GM23338 (cell line): Measurements from ENCODE around the gene KCTD15. TPM values are rescaled to one million over a fixed set of nuclear protein-coding genes. Genes with fewer than 3 reads are reported as not detected.

Experiments
- ATAC-seq: fragments of 200-7000 bp; cut with Tn5 transposase; 3 replicates; pipeline ENCODE4 v1.9.1; 2020
- DNase-seq: peaks from one replicate; pipeline ENCODE4 v3.0.0-alpha.2; 2015; ENCODE audit warnings: low spot score
- H2AFZ ChIP-seq: fragments of 200-600 bp; sonication (generic); 2 replicates; pipeline ENCODE4 v1.8.0; 2016; ENCODE audit warnings: antibody characterized with exemption, mild to moderate bottlenecking, moderate library complexity
- H3F3A ChIP-seq: fragments of 200-600 bp; sonication (generic); replicated peaks from 2 replicates; pipeline ENCODE4 v1.8.0; 2017; ENCODE audit warnings: antibody characterized with exemption, mixed run types, low read depth
- H3K27ac ChIP-seq: fragments of 200-600 bp; sonication (generic); 2 replicates; pipeline ENCODE4 v1.6.1; 2016; ENCODE audit warnings: low read depth
- H3K27me3 ChIP-seq: fragments of 200-600 bp; sonication (generic); 2 replicates; pipeline ENCODE4 v1.8.0; 2016; ENCODE audit warnings: mild to moderate bottlenecking, mixed run types, moderate library complexity; ENCODE audit not compliant: insufficient read depth
- H3K36me3 ChIP-seq: fragments of 200-600 bp; sonication (generic); 2 replicates; pipeline ENCODE4 v1.8.0; 2016; ENCODE audit warnings: mild to moderate bottlenecking; ENCODE audit not compliant: insufficient read depth
- H3K4me1 ChIP-seq: fragments of 200-600 bp; sonication (generic); 2 replicates; pipeline ENCODE4 v1.8.0; 2016; ENCODE audit warnings: mild to moderate bottlenecking, moderate library complexity; ENCODE audit not compliant: insufficient read depth
- H3K4me2 ChIP-seq: fragments of 200-600 bp; sonication (generic); 2 replicates; pipeline ENCODE4 v1.7.1; 2017; ENCODE audit warnings: mixed run types
- H3K4me3 ChIP-seq: fragments of 200-600 bp; sonication (generic); 2 replicates; pipeline ENCODE4 v1.6.1; 2016; ENCODE audit warnings: mixed run types
- H3K79me2 ChIP-seq: fragments of 200-600 bp; sonication (generic); replicated peaks from 2 replicates; pipeline ENCODE4 v1.8.0; 2017; ENCODE audit warnings: mild to moderate bottlenecking; ENCODE audit not compliant: insufficient read depth
- H3K9me2 ChIP-seq: fragments of 200-600 bp; sonication (generic); 2 replicates; pipeline ENCODE4 v1.8.0; 2017; ENCODE audit not compliant: insufficient read depth
- H4K20me1 ChIP-seq: fragments of 200-600 bp; sonication (generic); replicated peaks from 2 replicates; pipeline ENCODE4 v1.8.0; 2017; ENCODE audit warnings: mild to moderate bottlenecking; ENCODE audit not compliant: insufficient read depth
- H3K27ac Mint-ChIP-seq: 2 replicates; pipeline ENCODE4 v1.8.0; 2020; ENCODE audit warnings: inconsistent platforms, mild to moderate bottlenecking, moderate library complexity, mixed read lengths
- H3K27me3 Mint-ChIP-seq: 3 replicates; pipeline ENCODE4 v1.8.0; 2022; ENCODE audit warnings: low read depth, mild to moderate bottlenecking, moderate library complexity, mixed read lengths, inconsistent platforms; ENCODE audit not compliant: insufficient read depth, poor library complexity
- H3K36me3 Mint-ChIP-seq: 3 replicates; pipeline ENCODE4 v1.8.0; 2021; ENCODE audit warnings: low read depth, mild to moderate bottlenecking, inconsistent platforms, moderate library complexity, mixed read lengths
- H3K4me1 Mint-ChIP-seq: 3 replicates; pipeline ENCODE4 v1.8.0; 2020; ENCODE audit warnings: mild to moderate bottlenecking, inconsistent platforms, mixed read lengths
- H3K4me3 Mint-ChIP-seq: 3 replicates; pipeline ENCODE4 v1.8.0; 2021; ENCODE audit warnings: moderate library complexity, mild to moderate bottlenecking, inconsistent platforms, mixed read lengths
- H3K9me3 Mint-ChIP-seq: 3 replicates; pipeline ENCODE4 v1.8.0; 2020; ENCODE audit warnings: moderate library complexity, mild to moderate bottlenecking, inconsistent platforms, mixed read lengths
- CREB1 ChIP-seq: fragments of 250-450 bp; sonication (Bioruptor Pico); IDR thresholded peaks from 2 replicates; pipeline ENCODE4 v1.5.0; 2020; ENCODE audit warnings: low read depth, mild to moderate bottlenecking, moderate library complexity
- EZH2 ChIP-seq: fragments of 200-600 bp; sonication (generic); IDR thresholded peaks from one replicate; pipeline ENCODE4 v1.8.0; 2017; ENCODE audit warnings: antibody characterized with exemption, mild to moderate bottlenecking, low read depth; ENCODE audit not compliant: unreplicated experiment
- EZH2phosphoT487 ChIP-seq: fragments of 200-600 bp; sonication (generic); IDR thresholded peaks from one replicate; pipeline ENCODE4 v1.8.1; 2018; ENCODE audit warnings: antibody characterized with exemption; ENCODE audit not compliant: unreplicated experiment
- JUNB ChIP-seq: IDR thresholded peaks from one replicate; pipeline ENCODE4 v1.6.1; 2016; ENCODE audit warnings: antibody characterized with exemption; ENCODE audit not compliant: unreplicated experiment
- NANOG ChIP-seq: IDR thresholded peaks from 2 replicates; pipeline ENCODE4 v1.6.1; 2016; ENCODE audit warnings: antibody characterized with exemption, borderline replicate concordance
- POLR2AphosphoS5 ChIP-seq: IDR thresholded peaks from 2 replicates; pipeline ENCODE4 v1.6.1; 2016; ENCODE audit warnings: antibody characterized with exemption, low read depth
- STAT1 ChIP-seq: IDR thresholded peaks from one replicate; pipeline ENCODE4 v1.6.1; 2016; ENCODE audit warnings: antibody characterized with exemption; ENCODE audit not compliant: unreplicated experiment
- ZNF114 ChIP-seq: fragments of 250-450 bp; sonication (Bioruptor Pico); IDR thresholded peaks from 2 replicates; pipeline ENCODE4 v1.5.0; 2020; ENCODE audit warnings: mild to moderate bottlenecking, moderate library complexity
- ZNF331 ChIP-seq: fragments of 250-450 bp; sonication (Bioruptor Pico); IDR thresholded peaks from 2 replicates; pipeline ENCODE4 v1.5.0; 2020; ENCODE audit warnings: low read depth, mild to moderate bottlenecking, moderate library complexity
- polyA plus RNA-seq: library from polyadenylated mRNA; unstranded; fragments of >200 nt; fragmentation: Nextera tagmentation; extraction: Ambion mirVana; gene quantifications from 2 replicates; pipeline ENCODE4 v1.2.1, GENCODE V29; 2016
- total RNA-seq: library from RNA; depleted of rRNA; stranded (reverse); fragments of >200 nt; shearing (Covaris generic); gene quantifications from 2 replicates; pipeline ENCODE4 v1.2.3, GENCODE V29; 2014
- TF ChIP-seq, protein P1 (sequence below), 2 experiments: fragments of 200-600 bp in 1 of 2; sonication (generic) in 1 of 2; conservative IDR thresholded peaks; 2 replicates each; pipeline versions ENCODE4 v1.5.1 to v1.6.1; 2016 to 2017; ENCODE audit warnings: antibody characterized with exemption in 2 of 2, low read depth in 2 of 2, mild to moderate bottlenecking in 2 of 2, moderate library complexity in 1 of 2
- TF ChIP-seq, protein P2 (sequence below): fragments of 250-450 bp; sonication (Bioruptor Pico); IDR thresholded peaks from 2 replicates; pipeline ENCODE4 v1.5.0; 2020; ENCODE audit warnings: mild to moderate bottlenecking, moderate library complexity
- TF ChIP-seq, protein P3 (sequence below): IDR thresholded peaks from one replicate; pipeline ENCODE4 v1.6.1; 2018; ENCODE audit warnings: antibody characterized with exemption; ENCODE audit not compliant: unreplicated experiment
- TF ChIP-seq, protein P4 (sequence below): IDR thresholded peaks from 2 replicates; pipeline ENCODE4 v1.6.1; 2016; ENCODE audit warnings: antibody characterized with exemption

KCTD15 gene
- total and polyA plus RNA-seq, 2 experiments from 2014 or later, result 5.1 to 60.1 TPM

DNA sequence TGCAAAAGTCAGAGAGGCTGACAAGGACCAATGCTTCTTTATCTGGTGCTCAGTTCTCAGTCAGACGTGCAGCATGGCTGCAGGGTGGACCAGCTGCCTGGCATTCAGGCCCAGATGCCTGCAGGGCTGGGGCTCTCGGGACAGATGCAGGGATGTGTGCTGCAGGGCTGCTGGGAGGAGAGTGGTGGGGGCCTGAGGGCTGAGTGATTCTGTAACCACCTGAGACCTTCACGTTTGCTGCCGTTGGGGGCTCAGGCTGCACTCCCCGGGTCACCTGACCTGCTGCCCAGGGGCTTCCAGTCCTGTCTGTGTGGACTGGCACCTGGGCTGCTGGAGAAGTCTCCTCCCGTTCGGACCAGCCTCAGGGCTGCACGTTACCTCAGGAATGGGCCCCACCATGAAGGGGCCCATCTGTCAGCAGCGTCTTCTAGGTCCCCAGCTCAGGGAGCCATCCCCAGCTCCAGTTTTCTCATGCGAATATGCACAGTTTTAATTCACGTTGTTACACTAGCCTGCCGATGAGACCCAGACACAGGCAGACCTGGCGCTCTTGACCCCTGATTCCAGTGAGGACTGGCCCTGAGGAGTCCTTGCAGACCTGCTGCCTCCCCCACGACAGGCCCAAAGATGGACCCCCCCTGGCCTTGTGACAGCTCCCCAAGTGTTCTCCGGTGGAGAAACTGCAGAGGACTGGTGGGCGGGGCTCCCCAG lies 16.9 kb downstream of the KCTD15 start:
- Mint-ChIP-seq H3K27me3 (peaks cover 4% of the 10 kb centered on the region), H3K9me3 (no peaks in the 10 kb centered on the region), H3K36me3 (peaks cover 35% of the 10 kb centered on the region; the same call in 2 of the 3 replicates), H3K4me1 (peaks cover 3% of the 10 kb centered on the region), H3K27ac (no peak overlapping the region), H3K4me3 (no peak overlapping the region)
- Histone ChIP-seq H3K27me3 (no peaks in the 10 kb centered on the region), H3K79me2 (no peaks in the 10 kb centered on the region), H3F3A (no peaks in the 10 kb centered on the region), H3K4me2 (no peak overlapping the region), H3K4me3 (no peak overlapping the region), H2AFZ (no peak overlapping the region), H3K4me1 (no peaks in the 10 kb centered on the region), H3K27ac (no peak overlapping the region), H4K20me1 (no peaks in the 10 kb centered on the region; the same call in 1 of the 2 replicates), H3K36me3 (no peaks in the 10 kb centered on the region; the same call in 1 of the 2 replicates), H3K9me2 (no peaks in the 10 kb centered on the region)
- TF ChIP-seq ZNF331 (no peak), EZH2 (no peak), NANOG (no peak), CREB1 (no peak), JUNB (no peak), STAT1 (no peak), EZH2phosphoT487 (no peak), POLR2AphosphoS5 (no peak), ZNF114 (no peak)
- TF ChIP-seq, protein P1, sequence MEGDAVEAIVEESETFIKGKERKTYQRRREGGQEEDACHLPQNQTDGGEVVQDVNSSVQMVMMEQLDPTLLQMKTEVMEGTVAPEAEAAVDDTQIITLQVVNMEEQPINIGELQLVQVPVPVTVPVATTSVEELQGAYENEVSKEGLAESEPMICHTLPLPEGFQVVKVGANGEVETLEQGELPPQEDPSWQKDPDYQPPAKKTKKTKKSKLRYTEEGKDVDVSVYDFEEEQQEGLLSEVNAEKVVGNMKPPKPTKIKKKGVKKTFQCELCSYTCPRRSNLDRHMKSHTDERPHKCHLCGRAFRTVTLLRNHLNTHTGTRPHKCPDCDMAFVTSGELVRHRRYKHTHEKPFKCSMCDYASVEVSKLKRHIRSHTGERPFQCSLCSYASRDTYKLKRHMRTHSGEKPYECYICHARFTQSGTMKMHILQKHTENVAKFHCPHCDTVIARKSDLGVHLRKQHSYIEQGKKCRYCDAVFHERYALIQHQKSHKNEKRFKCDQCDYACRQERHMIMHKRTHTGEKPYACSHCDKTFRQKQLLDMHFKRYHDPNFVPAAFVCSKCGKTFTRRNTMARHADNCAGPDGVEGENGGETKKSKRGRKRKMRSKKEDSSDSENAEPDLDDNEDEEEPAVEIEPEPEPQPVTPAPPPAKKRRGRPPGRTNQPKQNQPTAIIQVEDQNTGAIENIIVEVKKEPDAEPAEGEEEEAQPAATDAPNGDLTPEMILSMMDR (conservative IDR thresholded peaks at IDR 0.05; ENCODE audit: low read depth in 2 of 2), result no peak
- TF ChIP-seq, protein P2, sequence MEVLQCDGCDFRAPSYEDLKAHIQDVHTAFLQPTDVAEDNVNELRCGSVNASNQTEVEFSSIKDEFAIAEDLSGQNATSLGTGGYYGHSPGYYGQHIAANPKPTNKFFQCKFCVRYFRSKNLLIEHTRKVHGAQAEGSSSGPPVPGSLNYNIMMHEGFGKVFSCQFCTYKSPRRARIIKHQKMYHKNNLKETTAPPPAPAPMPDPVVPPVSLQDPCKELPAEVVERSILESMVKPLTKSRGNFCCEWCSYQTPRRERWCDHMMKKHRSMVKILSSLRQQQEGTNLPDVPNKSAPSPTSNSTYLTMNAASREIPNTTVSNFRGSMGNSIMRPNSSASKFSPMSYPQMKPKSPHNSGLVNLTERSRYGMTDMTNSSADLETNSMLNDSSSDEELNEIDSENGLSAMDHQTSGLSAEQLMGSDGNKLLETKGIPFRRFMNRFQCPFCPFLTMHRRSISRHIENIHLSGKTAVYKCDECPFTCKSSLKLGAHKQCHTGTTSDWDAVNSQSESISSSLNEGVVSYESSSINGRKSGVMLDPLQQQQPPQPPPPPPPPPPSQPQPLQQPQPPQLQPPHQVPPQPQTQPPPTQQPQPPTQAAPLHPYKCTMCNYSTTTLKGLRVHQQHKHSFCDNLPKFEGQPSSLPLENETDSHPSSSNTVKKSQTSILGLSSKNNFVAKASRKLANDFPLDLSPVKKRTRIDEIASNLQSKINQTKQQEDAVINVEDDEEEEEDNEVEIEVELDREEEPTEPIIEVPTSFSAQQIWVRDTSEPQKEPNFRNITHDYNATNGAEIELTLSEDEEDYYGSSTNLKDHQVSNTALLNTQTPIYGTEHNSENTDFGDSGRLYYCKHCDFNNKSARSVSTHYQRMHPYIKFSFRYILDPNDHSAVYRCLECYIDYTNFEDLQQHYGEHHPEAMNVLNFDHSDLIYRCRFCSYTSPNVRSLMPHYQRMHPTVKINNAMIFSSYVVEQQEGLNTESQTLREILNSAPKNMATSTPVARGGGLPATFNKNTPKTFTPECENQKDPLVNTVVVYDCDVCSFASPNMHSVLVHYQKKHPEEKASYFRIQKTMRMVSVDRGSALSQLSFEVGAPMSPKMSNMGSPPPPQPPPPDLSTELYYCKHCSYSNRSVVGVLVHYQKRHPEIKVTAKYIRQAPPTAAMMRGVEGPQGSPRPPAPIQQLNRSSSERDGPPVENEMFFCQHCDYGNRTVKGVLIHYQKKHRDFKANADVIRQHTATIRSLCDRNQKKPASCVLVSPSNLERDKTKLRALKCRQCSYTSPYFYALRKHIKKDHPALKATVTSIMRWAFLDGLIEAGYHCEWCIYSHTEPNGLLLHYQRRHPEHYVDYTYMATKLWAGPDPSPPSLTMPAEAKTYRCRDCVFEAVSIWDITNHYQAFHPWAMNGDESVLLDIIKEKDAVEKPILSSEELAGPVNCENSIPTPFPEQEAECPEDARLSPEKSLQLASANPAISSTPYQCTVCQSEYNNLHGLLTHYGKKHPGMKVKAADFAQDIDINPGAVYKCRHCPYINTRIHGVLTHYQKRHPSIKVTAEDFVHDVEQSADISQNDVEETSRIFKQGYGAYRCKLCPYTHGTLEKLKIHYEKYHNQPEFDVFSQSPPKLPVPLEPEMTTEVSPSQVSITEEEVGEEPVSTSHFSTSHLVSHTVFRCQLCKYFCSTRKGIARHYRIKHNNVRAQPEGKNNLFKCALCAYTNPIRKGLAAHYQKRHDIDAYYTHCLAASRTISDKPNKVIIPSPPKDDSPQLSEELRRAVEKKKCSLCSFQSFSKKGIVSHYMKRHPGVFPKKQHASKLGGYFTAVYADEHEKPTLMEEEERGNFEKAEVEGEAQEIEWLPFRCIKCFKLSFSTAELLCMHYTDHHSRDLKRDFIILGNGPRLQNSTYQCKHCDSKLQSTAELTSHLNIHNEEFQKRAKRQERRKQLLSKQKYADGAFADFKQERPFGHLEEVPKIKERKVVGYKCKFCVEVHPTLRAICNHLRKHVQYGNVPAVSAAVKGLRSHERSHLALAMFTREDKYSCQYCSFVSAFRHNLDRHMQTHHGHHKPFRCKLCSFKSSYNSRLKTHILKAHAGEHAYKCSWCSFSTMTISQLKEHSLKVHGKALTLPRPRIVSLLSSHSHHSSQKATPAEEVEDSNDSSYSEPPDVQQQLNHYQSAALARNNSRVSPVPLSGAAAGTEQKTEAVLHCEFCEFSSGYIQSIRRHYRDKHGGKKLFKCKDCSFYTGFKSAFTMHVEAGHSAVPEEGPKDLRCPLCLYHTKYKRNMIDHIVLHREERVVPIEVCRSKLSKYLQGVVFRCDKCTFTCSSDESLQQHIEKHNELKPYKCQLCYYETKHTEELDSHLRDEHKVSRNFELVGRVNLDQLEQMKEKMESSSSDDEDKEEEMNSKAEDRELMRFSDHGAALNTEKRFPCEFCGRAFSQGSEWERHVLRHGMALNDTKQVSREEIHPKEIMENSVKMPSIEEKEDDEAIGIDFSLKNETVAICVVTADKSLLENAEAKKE (CRISPR knock-in tag), result no peak
- TF ChIP-seq, protein P3, sequence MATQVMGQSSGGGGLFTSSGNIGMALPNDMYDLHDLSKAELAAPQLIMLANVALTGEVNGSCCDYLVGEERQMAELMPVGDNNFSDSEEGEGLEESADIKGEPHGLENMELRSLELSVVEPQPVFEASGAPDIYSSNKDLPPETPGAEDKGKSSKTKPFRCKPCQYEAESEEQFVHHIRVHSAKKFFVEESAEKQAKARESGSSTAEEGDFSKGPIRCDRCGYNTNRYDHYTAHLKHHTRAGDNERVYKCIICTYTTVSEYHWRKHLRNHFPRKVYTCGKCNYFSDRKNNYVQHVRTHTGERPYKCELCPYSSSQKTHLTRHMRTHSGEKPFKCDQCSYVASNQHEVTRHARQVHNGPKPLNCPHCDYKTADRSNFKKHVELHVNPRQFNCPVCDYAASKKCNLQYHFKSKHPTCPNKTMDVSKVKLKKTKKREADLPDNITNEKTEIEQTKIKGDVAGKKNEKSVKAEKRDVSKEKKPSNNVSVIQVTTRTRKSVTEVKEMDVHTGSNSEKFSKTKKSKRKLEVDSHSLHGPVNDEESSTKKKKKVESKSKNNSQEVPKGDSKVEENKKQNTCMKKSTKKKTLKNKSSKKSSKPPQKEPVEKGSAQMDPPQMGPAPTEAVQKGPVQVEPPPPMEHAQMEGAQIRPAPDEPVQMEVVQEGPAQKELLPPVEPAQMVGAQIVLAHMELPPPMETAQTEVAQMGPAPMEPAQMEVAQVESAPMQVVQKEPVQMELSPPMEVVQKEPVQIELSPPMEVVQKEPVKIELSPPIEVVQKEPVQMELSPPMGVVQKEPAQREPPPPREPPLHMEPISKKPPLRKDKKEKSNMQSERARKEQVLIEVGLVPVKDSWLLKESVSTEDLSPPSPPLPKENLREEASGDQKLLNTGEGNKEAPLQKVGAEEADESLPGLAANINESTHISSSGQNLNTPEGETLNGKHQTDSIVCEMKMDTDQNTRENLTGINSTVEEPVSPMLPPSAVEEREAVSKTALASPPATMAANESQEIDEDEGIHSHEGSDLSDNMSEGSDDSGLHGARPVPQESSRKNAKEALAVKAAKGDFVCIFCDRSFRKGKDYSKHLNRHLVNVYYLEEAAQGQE, result no peak
- TF ChIP-seq, protein P4, sequence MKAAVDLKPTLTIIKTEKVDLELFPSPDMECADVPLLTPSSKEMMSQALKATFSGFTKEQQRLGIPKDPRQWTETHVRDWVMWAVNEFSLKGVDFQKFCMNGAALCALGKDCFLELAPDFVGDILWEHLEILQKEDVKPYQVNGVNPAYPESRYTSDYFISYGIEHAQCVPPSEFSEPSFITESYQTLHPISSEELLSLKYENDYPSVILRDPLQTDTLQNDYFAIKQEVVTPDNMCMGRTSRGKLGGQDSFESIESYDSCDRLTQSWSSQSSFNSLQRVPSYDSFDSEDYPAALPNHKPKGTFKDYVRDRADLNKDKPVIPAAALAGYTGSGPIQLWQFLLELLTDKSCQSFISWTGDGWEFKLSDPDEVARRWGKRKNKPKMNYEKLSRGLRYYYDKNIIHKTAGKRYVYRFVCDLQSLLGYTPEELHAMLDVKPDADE, result no peak
- ATAC-seq (no peak), DNase-seq (no peak)
